H1 (cell line): ENCODE measurements around the gene GRK5. TPM values are rescaled to one million over a fixed set of nuclear protein-coding genes. Genes with fewer than 3 reads are reported as not detected.

Experiments
- CTCF ChIA-PET: fragments of 300-600 bp; sonication (Branson Sonifier 250); formaldehyde crosslinking; loops from one replicate; lab custom pipeline; 2021; ENCODE audit not compliant: partially characterized antibody; lab: Charles Lee
- POLR2A ChIA-PET: fragments of 300-600 bp; sonication (Branson Sonifier 250); formaldehyde crosslinking; loops from one replicate; lab custom pipeline; 2021; ENCODE audit warnings: inconsistent platforms; ENCODE audit not compliant: partially characterized antibody; lab: Charles Lee
- DNase-seq, 2 experiments: peaks; one replicate each; pipeline versions ENCODE4 v3.0.0 to v3.0.0-alpha.2; 2010 to 2022; ENCODE audit warnings: low spot score in 2 of 2, low read depth in 1 of 2, mixed read lengths in 1 of 2
- FAIRE-seq: peaks from 2 replicates; lab custom pipeline; 2011; peaks lifted over from hg19 to GRCh38; lab: Jason Lieb, UNC
- H2AFZ ChIP-seq: 2 replicates; pipeline ENCODE4 v1.8.1; 2012; ENCODE audit warnings: low read length, inconsistent platforms
- H2AK5ac ChIP-seq: 2 replicates; pipeline ENCODE4 v1.6.1; 2013; ENCODE audit warnings: low read depth, low read length
- H2BK120ac ChIP-seq: replicated peaks from 2 replicates; pipeline ENCODE3; 2013; ENCODE audit warnings: low read depth, low read length, inconsistent platforms
- H2BK12ac ChIP-seq: 2 replicates; pipeline ENCODE4 v1.6.1; 2013; ENCODE audit warnings: low read depth, low read length
- H2BK15ac ChIP-seq: 2 replicates; pipeline ENCODE4 v1.6.1; 2013; ENCODE audit warnings: low read length
- H2BK20ac ChIP-seq: 2 replicates; pipeline ENCODE4 v1.6.1; 2013; ENCODE audit warnings: low read length
- H2BK5ac ChIP-seq: 2 replicates; pipeline ENCODE4 v1.6.1; 2013; ENCODE audit warnings: low read depth, low read length
- H3K14ac ChIP-seq: 2 replicates; pipeline ENCODE4 v1.6.1; 2013; ENCODE audit warnings: inconsistent platforms; ENCODE audit not compliant: insufficient read length
- H3K18ac ChIP-seq: 2 replicates; pipeline ENCODE4 v1.6.1; 2013; ENCODE audit warnings: low read length; ENCODE audit errors: extremely low read depth
- H3K23ac ChIP-seq: 2 replicates; pipeline ENCODE4 v1.6.1; 2013; ENCODE audit warnings: inconsistent platforms; ENCODE audit not compliant: insufficient read length
- H3K23me2 ChIP-seq: 2 replicates; pipeline ENCODE4 v1.6.1; 2013; ENCODE audit warnings: low read depth, low read length
- H3K27ac ChIP-seq: 2 replicates; pipeline ENCODE4 v1.6.1; 2011; ENCODE audit warnings: low read depth, low read length, inconsistent platforms
- H3K27me3 ChIP-seq, 4 experiments: replicated peaks in 1 of 4; 1 replicate in 1 of 4; 2 replicates in 3 of 4; pipeline versions ENCODE4 v1.6.1 to v1.8.1; 2011 to 2013; ENCODE audit warnings: low read length in 3 of 4, mild to moderate bottlenecking in 3 of 4, inconsistent platforms in 2 of 4, mixed read lengths in 2 of 4, moderate library complexity in 1 of 4; ENCODE audit not compliant: control insufficient read depth in 3 of 4, insufficient read depth in 3 of 4; ENCODE audit errors: extremely low read depth in 1 of 4
- H3K36me3 ChIP-seq, 4 experiments: 2 replicates each; pipeline versions ENCODE4 v1.6.1 to v1.8.1; 2011 to 2013; ENCODE audit warnings: mild to moderate bottlenecking in 4 of 4, low read length in 3 of 4, moderate library complexity in 2 of 4, control low read depth in 1 of 4, inconsistent platforms in 1 of 4; ENCODE audit not compliant: insufficient read depth in 4 of 4, control insufficient read depth in 2 of 4
- H3K4ac ChIP-seq: replicated peaks from 2 replicates; pipeline ENCODE3; 2013; ENCODE audit warnings: low read length, low read depth, mixed read lengths, inconsistent platforms; ENCODE audit not compliant: insufficient read length
- H3K4me1 ChIP-seq, 4 experiments: replicated peaks in 1 of 4; 1 replicate in 1 of 4; 2 replicates in 3 of 4; pipeline versions ENCODE4 v1.6.1 to v1.8.1; 2011 to 2013; ENCODE audit warnings: low read length in 3 of 4, inconsistent platforms in 2 of 4, mixed read lengths in 1 of 4; ENCODE audit not compliant: insufficient read depth in 4 of 4, control insufficient read depth in 3 of 4
- H3K4me2 ChIP-seq, 2 experiments: 2 replicates each; pipeline versions ENCODE4 v1.6.1 to v1.8.1; 2011 to 2013; ENCODE audit warnings: low read depth in 2 of 2, low read length in 2 of 2, control low read depth in 1 of 2, inconsistent platforms in 1 of 2, mild to moderate bottlenecking in 1 of 2; ENCODE audit not compliant: insufficient read depth in 1 of 2
- H3K4me3 ChIP-seq, 4 experiments: fragments of 200-600, 300-600 bp in 1 of 4; sonication (generic), shearing (Covaris generic), sonication (Bioruptor Twin) in 1 of 4; 2 replicates each; pipeline versions ENCODE4 v1.5.1 to v1.8.1; 2011 to 2016; ENCODE audit warnings: low read length in 4 of 4, low read depth in 3 of 4, control low read depth in 2 of 4, inconsistent platforms in 2 of 4, mild to moderate bottlenecking in 2 of 4, mixed read lengths in 1 of 4, moderate library complexity in 1 of 4; ENCODE audit not compliant: insufficient read depth in 2 of 4; ENCODE audit errors: extremely low read depth in 1 of 4
- H3K56ac ChIP-seq: replicated peaks from 2 replicates; pipeline ENCODE3; 2013; ENCODE audit warnings: low read depth, mild to moderate bottlenecking, mixed read lengths, low read length, inconsistent platforms; ENCODE audit not compliant: insufficient read length
- H3K79me1 ChIP-seq: 2 replicates; pipeline ENCODE4 v1.6.1; 2013; ENCODE audit warnings: low read depth, low read length, control low read depth
- H3K79me2 ChIP-seq, 2 experiments: 2 replicates each; pipeline versions ENCODE4 v1.6.1 to v1.8.1; 2012 to 2013; ENCODE audit warnings: low read length in 2 of 2, mild to moderate bottlenecking in 2 of 2, inconsistent platforms in 1 of 2; ENCODE audit not compliant: insufficient read depth in 2 of 2, control insufficient read depth in 1 of 2
- H3K9ac ChIP-seq, 4 experiments: replicated peaks in 1 of 4; 1 replicate in 1 of 4; 2 replicates in 3 of 4; pipeline versions ENCODE4 v1.6.1 to v1.8.1; 2011 to 2013; ENCODE audit warnings: low read depth in 3 of 4, low read length in 3 of 4, control low read depth in 2 of 4, mild to moderate bottlenecking in 2 of 4, moderate library complexity in 2 of 4, inconsistent platforms in 1 of 4; ENCODE audit errors: extremely low read depth in 1 of 4
- H3K9me3 ChIP-seq, 2 experiments: 2 replicates each; pipeline versions ENCODE4 v1.6.1 to v1.8.1; 2012 to 2013; ENCODE audit warnings: mild to moderate bottlenecking in 2 of 2, moderate library complexity in 2 of 2, control low read depth in 1 of 2, inconsistent platforms in 1 of 2, low read depth in 1 of 2, low read length in 1 of 2, mixed read lengths in 1 of 2; ENCODE audit not compliant: insufficient read depth in 2 of 2
- H4K20me1 ChIP-seq, 2 experiments: replicated peaks in 1 of 2; 2 replicates each; pipeline versions ENCODE3 to v1.8.1; 2011 to 2013; ENCODE audit warnings: inconsistent platforms in 2 of 2, low read length in 2 of 2, mild to moderate bottlenecking in 1 of 2; ENCODE audit not compliant: insufficient read depth in 2 of 2, control insufficient read depth in 1 of 2
- H4K5ac ChIP-seq: 2 replicates; pipeline ENCODE4 v1.6.1; 2013; ENCODE audit warnings: low read length, low read depth, mixed read lengths, inconsistent platforms; ENCODE audit not compliant: insufficient read length
- H4K8ac ChIP-seq: 2 replicates; pipeline ENCODE4 v1.8.0; 2013; ENCODE audit warnings: mild to moderate bottlenecking, moderate library complexity, low read length, inconsistent platforms; ENCODE audit not compliant: insufficient read depth; ENCODE audit errors: extremely low read depth
- H4K91ac ChIP-seq: replicated peaks from 2 replicates; pipeline ENCODE3; 2013; ENCODE audit warnings: low read length, mixed read lengths, inconsistent platforms; ENCODE audit not compliant: insufficient read length
- ASH2L ChIP-seq: fragments of 200-600, 300-600 bp; sonication (generic); IDR thresholded peaks from one replicate; pipeline ENCODE4 v1.7.1; 2017; ENCODE audit warnings: low read length
- ATF2 ChIP-seq: IDR thresholded peaks from 2 replicates; pipeline ENCODE4 v1.6.1; 2012; ENCODE audit warnings: low read length, inconsistent platforms
- BACH1 ChIP-seq: IDR thresholded peaks from 2 replicates; pipeline ENCODE4 v1.6.1; 2012; ENCODE audit warnings: low read length, improper control_type of control experiment
- CBX5 ChIP-seq: fragments of 300-800, 300-1000 bp; sonication (generic); IDR thresholded peaks from 2 replicates; pipeline ENCODE4 v1.7.1; 2016; ENCODE audit warnings: antibody characterized with exemption, low read length, low read depth
- CHD1 ChIP-seq: IDR thresholded peaks from 2 replicates; pipeline ENCODE4 v1.6.1; 2012; ENCODE audit warnings: low read depth, low read length, improper control_type of control experiment
- GABPA ChIP-seq: IDR thresholded peaks from 2 replicates; pipeline ENCODE4 v1.6.1; 2011; ENCODE audit warnings: mild to moderate bottlenecking, low read length, moderate library complexity, borderline replicate concordance; ENCODE audit not compliant: insufficient read depth
- JUND ChIP-seq: IDR thresholded peaks from 2 replicates; pipeline ENCODE4 v1.6.1; 2011; ENCODE audit warnings: mild to moderate bottlenecking, improper control_type of control experiment, low read length
- ZNF274 ChIP-seq: IDR thresholded peaks from 2 replicates; pipeline ENCODE4 v1.7.0; 2012; ENCODE audit warnings: low read length, borderline replicate concordance; ENCODE audit errors: extremely low read depth
- WGBS, 2 experiments: shearing (Covaris generic) in 1 of 2; methylation state at CpG; one replicate each; pipeline versions ENCODE4 v1.1.6 to v1.1.7; 2013 to 2015; ENCODE audit warnings: low lambda C conversion rate in 2 of 2, mixed read lengths in 2 of 2, inconsistent platforms in 1 of 2, low coverage in 1 of 2, missing lambda C conversion rate in 1 of 2; ENCODE audit not compliant: insufficient replicate concordance in 2 of 2, insufficient coverage in 1 of 2, insufficient read length in 1 of 2; ENCODE audit errors: extremely low coverage in 1 of 2, missing lambda C conversion rate in 1 of 2; 5-methylcytosine and 5-hydroxymethylcytosine counted together
- polyA plus RNA-seq, 7 experiments: library from polyadenylated mRNA; depleted of rRNA in 3 of 7; stranded (reverse) in 5 of 7; unstranded in 2 of 7; fragments of >200 nt in 5 of 7; fragments of 200-250 nt in 2 of 7; gene quantifications; 1 replicate in 5 of 7; 2 replicates in 1 of 7; 4 replicates in 1 of 7; pipeline versions ENCODE4 v1.2.1 to v1.2.3, GENCODE V29; 2011 to 2013; ENCODE audit warnings: missing spikeins in 2 of 7, mixed read lengths in 2 of 7
- total RNA-seq: library from RNA; stranded (reverse); fragmentation: NEBNext Ultra II Directional; extraction: Animal tissue kit (Norgen Biotek cat#: 25700); gene quantifications from 2 replicates; pipeline ENCODE4 v1.2.1, GENCODE V29; 2021

The GRK5 gene
- total and polyA plus RNA-seq, 2 of the 8 experiments (the other 6 are each of a cell fraction or from before 2014, with no cell fraction given) = 0.54 to 2.5 TPM

GRCh38 chr10:119310806-119311205, 103.4 kb downstream of the GRK5 start:
- H4K20me1 ChIP-seq = peaks cover 0 to 5% of the 10 kb centered on the region in 2 experiments
- no peak overlapping the region for H3K23ac ChIP-seq
- no peak overlapping the region for H3K4me3 ChIP-seq
- no peak overlapping the region for H2BK120ac ChIP-seq
- H3K18ac ChIP-seq = no peak overlapping the region
- H2BK5ac ChIP-seq = no peak overlapping the region
- H4K5ac ChIP-seq = no peak overlapping the region
- POLR2A ChIA-PET = no interaction called here
- H3K27me3 ChIP-seq = no peaks in the 10 kb centered on the region
- H3K79me2 ChIP-seq = no peaks in the 10 kb centered on the region
- H3K79me1 ChIP-seq = no peaks in the 10 kb centered on the region
- DNase-seq (no peak), FAIRE-seq (no peak)
- no peak overlapping the region for H2BK12ac ChIP-seq
- H2BK15ac ChIP-seq = no peak overlapping the region
- H3K23me2 ChIP-seq = peaks cover 6% of the 10 kb centered on the region; the same call in 1 of the 2 replicates
- no peaks in the 10 kb centered on the region for H3K36me3 ChIP-seq
- H3K56ac ChIP-seq = no peak overlapping the region
- H3K4ac ChIP-seq = no peak overlapping the region
- H2AK5ac ChIP-seq = no peak overlapping the region
- H4K91ac ChIP-seq = no peak overlapping the region
- no peak overlapping the region for H2AFZ ChIP-seq
- WGBS, 2 experiments = 83% methylated on average over 4 of the region's 4 CpGs; no CpG with 5 or more reads in 1 of the 2 experiments
- H3K4me2 ChIP-seq = no peak overlapping the region
- H4K8ac ChIP-seq = no peak overlapping the region
- H3K14ac ChIP-seq = no peak overlapping the region
- CTCF ChIA-PET = interaction anchor here (0.7 to 2.8 kb wide), 3 partner anchors 9 to 104 kb away, joined by 3 to 7 read pairs (median 4); partner anchors contain the start of gene GRK5
- peaks cover 0 to 6% (median 3%) of the 10 kb centered on the region in 4 experiments; a peak in 3 of 7 replicates for H3K4me1 ChIP-seq
- no peak overlapping the region for H3K9ac ChIP-seq
- no peak overlapping the region for H3K27ac ChIP-seq
- no peak overlapping the region for H2BK20ac ChIP-seq
- no peaks in the 10 kb centered on the region for H3K9me3 ChIP-seq
- TF ChIP-seq ATF2 = no peak
- no peak for TF ChIP-seq ASH2L
- TF ChIP-seq GABPA = no peak
- TF ChIP-seq CBX5 = no peak
- TF ChIP-seq JUND = no peak
- no peak for TF ChIP-seq BACH1
- no peak for TF ChIP-seq ZNF274
- no peak for TF ChIP-seq CHD1
